ENCODE measurements around the gene SLC13A1.
"Not testable (repeated sequence)": the region's sequence is repeated elsewhere in the genome, so short reads cannot be mapped to it uniquely, and the experiment has no call there.

The SLC13A1 gene

GRCh38 chr7:123199883-123200282, at the start of gene SLC13A1:
SLC13A1 (minus strand) TSS chr7:123199969; CDS start chr7:123199946, 23 bp downstream.
- no peak for DNase-seq

- no peak for DNase-seq
These were observed 45.0 kb upstream of the SLC13A1 start for GRCh38 chr7:123244768-123245167.

DNA sequence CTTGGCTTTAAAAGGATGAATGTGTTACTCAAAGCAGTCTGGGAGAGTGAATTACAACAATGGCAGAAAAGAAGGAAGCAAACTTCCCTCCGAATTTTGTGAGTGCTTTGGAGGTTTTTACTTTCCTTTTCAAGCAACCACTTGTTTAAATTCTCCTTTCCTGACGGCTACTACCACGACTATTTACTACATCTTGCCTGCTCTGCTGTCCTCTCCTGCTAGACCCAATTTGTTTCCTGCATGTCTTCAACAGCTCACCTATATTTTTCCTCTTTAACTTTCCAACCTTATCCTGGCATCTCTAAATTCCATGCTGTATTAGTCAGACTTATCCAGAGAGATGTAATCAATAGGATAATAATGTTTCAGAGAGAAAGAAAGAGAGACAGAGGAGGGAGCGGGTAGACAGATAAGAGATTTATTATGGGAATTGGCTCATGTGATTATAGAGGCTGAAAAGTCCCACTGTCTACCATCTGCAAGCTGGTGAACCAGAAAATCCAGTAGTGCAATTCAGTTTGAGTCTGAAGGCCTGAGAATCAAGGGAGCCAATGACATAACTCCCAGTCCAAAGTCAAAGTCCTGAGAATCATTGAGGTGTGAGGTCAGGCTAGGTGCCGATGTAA, 42.8 kb upstream of the SLC13A1 start:
- no peak for DNase-seq

GRCh38 chr7:123241809-123242208, 42.0 kb upstream of the SLC13A1 start:
- no peak for DNase-seq

DNA sequence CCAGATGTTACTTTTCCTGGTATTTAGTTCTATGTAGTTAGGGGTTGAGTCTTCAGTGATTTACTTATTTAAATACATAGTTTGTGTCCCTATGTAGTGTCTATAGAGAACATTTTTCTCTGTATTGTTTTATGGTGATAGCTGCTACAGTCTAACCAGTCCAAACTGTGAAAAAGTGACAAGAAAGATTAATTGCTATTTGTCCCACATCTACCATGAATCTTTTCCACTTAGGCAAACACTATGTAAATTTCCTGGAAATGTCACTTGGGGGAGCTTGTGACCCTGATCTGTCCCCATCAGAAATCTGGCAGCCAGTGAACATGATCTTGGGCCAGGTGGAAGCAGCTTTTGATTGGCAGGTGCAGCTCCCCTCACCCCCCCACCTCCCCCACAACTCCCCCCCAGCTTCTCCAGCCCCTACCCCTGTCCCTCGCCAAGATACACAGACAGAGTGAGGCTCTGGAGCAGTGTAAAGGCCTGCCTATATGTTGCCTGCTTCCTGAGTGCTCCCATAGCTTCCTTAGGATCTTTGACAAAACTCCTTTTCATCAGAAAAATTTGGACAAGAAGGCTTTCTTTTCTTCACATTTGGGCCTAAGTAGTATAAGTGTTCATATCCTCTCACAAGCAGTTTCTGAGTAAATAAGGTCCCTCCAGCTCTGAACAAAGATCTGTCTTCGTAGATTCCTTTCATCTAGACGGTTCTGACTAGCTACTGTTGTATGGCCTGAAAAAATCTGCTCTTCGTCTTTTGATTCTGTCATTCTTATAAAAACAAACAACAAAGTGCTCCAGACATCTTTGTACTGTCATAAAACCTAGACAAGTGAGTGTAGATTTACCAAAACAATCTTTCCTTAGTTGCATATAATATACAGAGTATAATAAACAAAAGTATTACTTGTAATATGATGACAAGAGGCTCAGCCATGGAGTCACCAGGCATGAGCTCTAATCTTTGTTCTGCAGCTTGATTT, 31.5 kb upstream of the SLC13A1 start:
- no peak for DNase-seq

- no peak for DNase-seq
These were observed 30.8 kb upstream of the SLC13A1 start for GRCh38 chr7:123230603-123231002.

DNA sequence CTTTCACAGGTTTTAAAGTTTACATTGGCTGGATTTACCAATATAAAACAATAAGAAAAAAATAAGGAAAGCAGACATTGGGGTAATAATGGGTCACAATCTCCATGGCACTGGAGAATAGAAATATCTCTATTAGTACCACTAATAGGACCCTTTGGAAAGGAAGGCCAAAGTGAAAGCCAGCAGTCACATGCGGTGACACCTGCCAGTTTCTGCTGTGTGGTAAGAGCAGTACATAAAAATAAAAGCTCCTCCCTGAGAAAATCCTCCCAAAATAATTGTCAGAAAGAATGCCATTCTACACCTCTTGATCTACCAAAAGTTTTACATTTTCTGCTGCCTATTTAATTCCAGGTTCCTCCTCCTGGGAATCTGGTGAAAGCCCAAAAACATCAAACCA, 30.4 kb upstream of the SLC13A1 start:
- DNase-seq: no peak

GRCh38 chr7:123229426-123229825, 29.7 kb upstream of the SLC13A1 start:
- DNase-seq: no peak

DNA sequence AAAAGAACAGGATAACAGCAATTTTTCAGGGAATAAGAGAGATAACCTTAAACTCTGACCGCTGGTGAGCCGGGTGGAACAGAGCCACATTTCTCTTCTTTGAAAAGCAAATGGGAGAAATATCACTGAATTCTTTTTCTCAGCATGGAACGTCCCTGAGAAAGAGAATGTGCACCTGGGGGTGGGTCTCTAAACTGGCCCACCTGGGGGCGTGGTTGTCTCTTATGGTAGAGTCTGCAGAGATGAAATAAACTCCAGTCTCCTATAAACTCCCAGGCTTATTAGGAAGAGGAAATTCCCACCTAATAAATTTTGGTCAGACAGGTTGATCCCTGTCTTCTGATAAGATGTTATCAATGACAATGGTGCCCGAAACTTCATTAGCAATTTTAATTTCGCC, 27.9 kb upstream of the SLC13A1 start:
- DNase-seq: not testable (repeated sequence)

- no peak for DNase-seq
These were observed 20.6 kb upstream of the SLC13A1 start for GRCh38 chr7:123220396-123220795.

- no peak for DNase-seq
These were observed 19.1 kb upstream of the SLC13A1 start for GRCh38 chr7:123218866-123219265.

DNA sequence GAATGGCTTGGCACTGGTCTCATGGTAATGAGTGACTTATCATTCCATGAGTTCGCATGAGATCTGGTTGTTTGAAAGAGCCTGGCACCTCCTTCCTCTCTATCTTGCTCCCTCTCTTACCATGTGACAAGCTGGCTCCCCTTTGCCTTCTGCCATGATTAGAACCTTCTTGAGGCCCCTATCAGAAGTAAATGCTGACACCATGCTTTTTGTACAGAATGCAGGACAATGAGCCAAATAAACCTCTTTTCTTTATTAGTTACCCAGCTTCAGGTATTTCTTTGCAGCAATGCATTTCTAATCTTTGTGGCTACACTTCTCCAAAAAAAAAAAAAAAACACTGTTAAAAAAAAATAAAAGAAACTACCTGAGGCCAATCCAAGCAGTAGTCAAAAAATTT, 17.1 kb upstream of the SLC13A1 start:
- DNase-seq: no peak

GRCh38 chr7:123215350-123215749, 15.6 kb upstream of the SLC13A1 start:
- DNase-seq: no peak

GRCh38 chr7:123211545-123211944, 11.8 kb upstream of the SLC13A1 start:
- DNase-seq: no peak

- no peak for DNase-seq
These were observed 11.2 kb upstream of the SLC13A1 start for GRCh38 chr7:123210986-123211385.

DNA sequence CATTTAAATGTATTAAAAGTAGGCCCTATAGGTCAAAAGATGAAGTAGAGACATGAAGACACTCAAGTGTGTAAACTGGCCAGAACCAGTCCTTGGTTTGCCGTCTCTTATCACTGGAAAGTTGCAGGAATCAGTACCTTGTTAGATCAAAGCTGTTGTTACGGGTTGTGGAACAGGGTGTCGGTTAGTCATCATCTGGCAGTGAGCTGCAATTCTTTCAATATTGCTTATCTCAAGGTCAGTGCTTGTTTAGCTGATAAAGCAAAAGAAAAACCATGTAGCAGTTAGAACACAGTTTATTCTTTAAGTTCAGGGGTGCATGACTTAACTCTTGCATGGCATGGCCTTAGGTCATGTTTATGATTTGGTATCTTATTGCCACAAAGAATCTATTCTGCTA, 10.0 kb upstream of the SLC13A1 start:
- no peak for DNase-seq

DNA sequence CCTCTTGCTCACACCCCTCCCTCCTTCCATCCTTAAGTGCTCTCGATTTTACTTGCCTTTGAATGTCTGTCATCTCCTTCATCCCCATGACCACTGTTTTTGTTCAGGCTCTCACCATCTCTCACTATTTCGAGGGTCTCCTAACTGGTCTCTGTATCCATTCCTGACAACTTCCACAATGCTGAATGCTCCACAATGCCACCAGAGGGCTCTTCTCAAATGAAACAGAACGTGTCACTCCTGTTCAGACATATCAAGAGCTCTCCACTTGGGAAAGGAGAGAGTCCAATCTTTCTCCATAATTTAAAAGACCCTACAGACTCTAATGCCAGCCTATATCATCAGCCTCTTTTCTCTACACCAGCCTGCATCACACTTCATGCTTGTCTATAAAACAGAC, 9.0 kb upstream of the SLC13A1 start:
- DNase-seq: no peak

DNA sequence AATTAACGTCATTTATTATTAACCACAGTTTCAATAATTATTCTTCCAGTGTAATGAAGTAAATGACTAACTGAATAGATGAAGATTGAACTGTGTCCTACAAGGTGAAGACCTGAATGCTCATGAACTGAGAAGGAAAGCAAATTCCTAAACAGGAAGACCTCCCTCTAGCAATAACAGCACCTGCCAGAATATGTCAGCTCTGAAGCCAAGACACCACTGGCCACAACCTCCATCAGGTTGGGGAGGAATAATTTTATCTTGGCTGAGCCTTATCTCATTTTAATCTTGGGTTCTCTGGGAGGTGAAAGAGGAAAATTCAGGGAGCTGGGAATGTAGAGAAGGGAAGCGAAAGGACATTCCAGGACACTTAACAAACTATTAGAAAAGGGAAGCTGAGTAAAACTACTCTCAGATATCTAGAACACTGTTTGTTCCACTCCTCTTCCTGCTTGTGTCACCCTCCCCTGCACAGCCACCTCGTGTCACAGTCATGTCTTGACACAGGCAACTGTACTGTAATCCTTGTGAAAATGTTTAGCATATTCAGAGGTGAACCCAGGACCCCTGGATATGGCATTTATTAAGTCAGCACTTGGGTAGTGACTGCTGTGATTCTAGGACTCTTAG, 4.6 kb upstream of the SLC13A1 start:
- DNase-seq: no peak

DNA sequence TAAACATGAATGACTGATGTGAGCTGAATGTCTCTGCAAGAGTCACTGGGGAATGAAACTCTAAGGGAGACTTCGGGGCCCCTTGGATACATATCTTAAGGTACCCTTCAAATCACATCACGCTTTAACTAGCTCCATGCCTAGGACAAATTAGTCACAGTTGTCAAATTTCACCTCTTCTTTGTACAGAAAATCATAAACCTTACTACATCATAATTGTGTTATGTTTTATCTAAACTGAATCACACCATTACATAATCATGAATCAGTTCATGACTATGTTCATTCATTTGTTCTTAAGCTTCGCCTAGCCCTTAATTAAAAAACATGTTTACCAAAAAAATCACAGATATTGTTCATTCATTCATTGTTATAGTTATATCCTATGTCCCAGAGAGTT, 2.1 kb upstream of the SLC13A1 start:
- DNase-seq: no peak

GRCh38 chr7:123198668-123199652, 809 bp downstream of the SLC13A1 start:
- DNase-seq: no peak

DNA sequence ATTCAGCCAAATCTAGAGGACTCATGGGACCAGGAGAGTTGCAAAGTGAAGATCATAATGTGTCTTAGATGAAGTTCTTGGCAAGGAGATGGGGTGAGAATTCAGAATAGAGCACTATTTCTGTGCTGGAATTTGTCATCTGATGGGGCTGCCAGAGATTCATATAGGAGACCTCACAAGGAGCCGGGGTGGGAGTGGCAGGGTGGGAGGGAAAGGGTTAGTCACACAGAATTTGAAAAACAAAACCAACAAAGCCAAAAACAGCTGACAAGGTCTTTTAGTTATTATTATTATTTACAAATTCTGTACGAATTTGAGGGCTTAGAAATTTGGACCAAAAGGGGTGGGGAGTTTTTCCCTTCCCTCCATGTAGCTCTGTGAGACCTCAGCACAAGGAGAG, 1.7 kb downstream of the SLC13A1 start:
- no peak for DNase-seq

DNA sequence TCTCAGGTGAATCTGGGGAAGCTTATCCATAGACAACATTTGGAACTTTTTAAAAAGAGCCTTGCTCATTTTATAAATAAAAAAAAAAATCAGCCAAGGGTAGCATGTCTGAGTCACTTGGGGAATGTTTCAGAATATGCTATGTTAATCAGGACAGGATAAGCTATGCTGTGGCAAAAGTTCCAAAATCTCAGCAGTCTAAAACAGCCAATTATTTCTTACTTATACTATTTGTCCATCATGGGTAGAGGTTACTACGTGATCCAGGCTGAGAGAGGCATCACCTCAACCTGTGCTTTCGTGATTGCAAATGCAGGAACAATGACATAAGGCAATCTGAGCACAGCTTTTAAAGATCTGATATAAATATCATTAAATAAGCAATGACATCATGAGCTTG, 6.5 kb downstream of the SLC13A1 start:
- no peak for DNase-seq

GRCh38 chr7:123191132-123191531, 8.6 kb downstream of the SLC13A1 start:
- no peak for DNase-seq

Measured in CD4-positive, alpha-beta T cell treated with Interleukin-1 beta for 1 hour (primary cell).